Activated CD4-positive, CD25-positive, alpha-beta regulatory T cell treated with anti-CD3 and anti-CD28 coated beads, Interleukin-2, amount 50 U/mL, for 24 hours (primary cell): ENCODE measurements around the gene AFMID.
"Not testable (repeated sequence)": the region's sequence is repeated elsewhere in the genome, so short reads cannot be mapped to it uniquely, and the experiment has no call there.

Experiments used
- ATAC-seq, 2 donors: fragments of 150-1000 bp; cut with Tn5 transposase; one replicate each; pipeline ENCODE4 v1.10.0; 2021; ENCODE audit warnings: mild to moderate bottlenecking in 1 of 2, moderate library complexity in 1 of 2

AFMID gene

DNA sequence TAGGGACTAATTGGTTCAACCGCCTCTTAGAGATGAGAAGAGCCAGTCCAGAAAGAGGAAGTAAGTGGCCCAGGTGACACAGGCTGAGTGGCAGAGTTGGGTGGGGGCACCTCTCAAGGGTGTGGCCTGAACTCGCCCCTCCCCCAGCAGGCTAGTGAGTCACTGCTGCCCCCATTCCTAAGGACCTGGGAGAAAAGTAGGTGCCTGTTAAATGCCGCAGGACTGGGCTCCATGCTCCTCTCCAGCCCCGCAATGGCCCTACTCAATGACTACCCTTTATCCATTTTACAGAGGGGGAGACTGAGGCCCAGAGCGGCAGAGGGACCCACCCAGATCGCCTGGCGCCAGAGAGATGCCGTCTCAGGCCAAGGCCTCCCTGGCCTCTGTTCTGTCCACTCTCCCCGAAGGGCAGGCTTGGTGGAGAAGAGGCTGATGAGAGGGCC, 52.3 kb downstream of the AFMID start:
- ATAC-seq = no peak

DNA sequence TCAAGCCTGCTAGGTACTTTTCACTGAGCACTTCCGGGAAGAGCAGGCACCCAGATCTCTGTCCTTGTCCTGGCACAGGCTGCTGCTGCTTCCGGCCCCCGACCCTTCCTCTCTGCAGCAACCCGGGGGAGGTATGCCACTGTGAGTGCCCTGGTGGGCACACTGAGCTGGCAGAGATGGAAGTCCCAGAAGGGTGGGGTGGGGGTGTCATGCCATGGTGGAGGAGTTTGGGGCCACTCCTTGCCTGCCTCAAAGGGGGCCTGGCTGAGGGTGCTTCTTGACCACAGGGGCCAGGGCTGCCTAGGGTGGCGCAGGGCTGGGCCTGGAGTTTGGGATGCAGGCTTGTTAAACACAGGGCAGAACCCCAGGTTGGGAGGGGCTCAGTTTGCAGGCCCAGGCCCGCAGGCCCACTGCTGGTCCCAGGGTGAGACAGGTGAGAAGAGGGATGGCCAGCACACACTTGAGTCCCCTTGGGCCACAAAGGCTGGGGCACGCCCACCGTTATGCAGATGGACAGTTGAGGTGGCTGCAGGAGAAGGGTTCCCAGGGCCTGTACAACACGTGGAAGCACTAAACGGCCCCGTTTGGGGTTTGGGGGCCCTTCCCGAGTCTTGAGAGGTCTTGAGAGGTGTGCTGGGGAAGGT, 53.0 kb downstream of the AFMID start:
- no peak for ATAC-seq

DNA sequence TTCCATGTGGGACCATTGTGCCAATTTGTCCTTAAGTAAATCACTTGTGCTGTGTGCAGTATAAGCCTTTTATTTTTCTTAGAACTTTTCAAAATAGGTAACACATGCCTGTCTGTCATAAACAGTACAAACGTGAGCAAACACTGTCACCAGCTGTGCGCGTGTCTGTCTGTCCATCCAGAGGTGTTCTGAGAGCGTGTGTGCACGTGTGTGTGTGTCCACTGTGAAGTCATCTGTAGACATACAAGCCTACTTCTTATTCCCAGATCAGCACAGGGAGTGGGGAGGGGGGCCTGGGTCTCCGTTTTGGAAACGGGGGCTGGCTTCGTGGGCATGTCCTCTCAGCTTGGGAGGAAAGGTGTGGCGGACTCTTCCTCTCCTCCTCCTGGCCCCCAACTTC, 53.7 kb downstream of the AFMID start:
- ATAC-seq = no peak

DNA sequence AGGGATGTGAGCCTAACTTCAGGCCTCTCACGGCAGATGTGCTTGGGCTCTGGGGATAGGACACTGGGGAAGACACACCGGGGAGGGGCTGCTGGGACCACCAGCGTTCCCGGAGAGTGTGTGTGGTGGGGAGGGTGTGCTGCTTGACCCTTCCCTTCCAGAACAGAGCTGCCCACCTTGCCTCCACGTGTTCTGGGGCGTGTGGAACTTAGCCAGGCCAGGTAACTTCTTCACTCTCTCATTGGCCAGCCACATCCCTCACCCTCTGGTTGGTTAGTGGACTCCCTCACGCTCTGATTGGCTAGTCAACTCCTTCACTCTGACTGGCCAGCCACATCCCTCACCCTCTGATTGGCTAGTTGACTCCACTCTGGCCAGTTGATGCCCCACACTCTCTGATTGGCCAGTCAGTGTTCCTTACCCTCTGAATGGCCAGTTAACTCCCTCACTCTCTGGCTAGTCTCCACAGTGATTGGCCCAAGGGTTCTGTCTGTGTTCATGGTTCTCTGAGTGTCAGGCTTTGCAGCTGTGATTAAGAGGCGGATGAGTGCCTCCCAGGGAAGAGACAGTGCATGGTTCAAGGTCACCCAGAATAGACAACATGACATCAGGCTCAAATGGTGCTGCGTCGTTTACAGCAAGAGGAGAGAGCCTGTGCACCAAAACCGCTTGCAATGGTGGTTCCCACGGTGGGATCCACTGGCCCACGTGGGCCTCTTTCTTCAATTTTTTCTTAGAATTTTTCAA, 54.3 kb downstream of the AFMID start:
- ATAC-seq = no peak

DNA sequence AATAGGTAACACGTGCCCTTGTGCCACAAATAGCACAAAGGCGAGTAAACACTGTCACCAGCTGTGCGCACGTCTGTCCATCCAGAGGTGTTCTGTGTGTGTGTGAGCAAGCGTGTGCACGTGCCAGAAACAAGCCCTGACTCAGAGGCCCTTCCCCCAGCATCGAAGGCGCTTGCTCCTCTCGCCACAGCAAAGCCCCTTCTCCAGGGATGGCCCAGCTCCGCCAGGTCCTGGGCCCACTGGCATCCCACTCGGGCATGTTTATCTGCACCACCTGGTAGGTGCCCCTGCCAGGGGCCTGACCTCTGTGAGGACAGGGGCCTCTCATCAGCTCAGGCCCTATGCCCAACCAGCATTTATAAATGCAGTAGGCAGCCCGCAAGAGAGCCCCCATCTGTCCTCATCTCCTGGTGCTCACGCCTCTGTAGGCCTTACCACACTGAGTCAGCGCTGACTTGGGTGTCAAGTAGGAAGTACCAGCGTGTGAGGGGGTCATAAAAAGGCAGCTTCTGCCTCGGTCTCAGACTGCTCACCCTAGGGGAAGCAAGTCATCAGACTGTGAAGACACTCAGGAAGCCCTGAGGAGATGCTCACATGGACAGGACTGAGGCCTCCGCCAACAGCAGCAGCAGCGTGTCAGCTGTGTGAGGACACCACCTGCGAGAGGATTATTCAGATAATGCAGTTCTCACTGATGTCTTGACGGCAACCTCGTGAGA, 55.0 kb downstream of the AFMID start:
- ATAC-seq = peak; percentile 35 to 43

DNA sequence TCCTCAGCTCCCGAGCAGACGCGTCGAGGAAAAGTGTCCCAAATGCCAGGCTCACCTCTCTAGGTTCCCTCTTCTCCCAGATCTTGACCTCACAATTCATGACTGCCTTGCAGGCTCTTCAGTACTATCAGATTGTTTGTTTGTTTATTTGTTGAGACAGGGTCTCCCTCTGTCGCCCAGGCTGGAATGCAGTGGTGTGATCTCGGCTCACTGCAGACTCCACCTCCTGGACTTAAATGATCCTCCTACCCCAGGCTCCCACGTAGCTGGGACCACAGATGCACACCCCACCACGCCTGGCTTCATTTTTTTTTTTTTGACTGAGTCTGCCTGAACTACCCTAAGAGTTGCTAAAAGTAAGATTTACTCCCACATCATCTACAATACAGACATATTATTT, 60.1 kb downstream of the AFMID start:
- ATAC-seq = no peak

DNA sequence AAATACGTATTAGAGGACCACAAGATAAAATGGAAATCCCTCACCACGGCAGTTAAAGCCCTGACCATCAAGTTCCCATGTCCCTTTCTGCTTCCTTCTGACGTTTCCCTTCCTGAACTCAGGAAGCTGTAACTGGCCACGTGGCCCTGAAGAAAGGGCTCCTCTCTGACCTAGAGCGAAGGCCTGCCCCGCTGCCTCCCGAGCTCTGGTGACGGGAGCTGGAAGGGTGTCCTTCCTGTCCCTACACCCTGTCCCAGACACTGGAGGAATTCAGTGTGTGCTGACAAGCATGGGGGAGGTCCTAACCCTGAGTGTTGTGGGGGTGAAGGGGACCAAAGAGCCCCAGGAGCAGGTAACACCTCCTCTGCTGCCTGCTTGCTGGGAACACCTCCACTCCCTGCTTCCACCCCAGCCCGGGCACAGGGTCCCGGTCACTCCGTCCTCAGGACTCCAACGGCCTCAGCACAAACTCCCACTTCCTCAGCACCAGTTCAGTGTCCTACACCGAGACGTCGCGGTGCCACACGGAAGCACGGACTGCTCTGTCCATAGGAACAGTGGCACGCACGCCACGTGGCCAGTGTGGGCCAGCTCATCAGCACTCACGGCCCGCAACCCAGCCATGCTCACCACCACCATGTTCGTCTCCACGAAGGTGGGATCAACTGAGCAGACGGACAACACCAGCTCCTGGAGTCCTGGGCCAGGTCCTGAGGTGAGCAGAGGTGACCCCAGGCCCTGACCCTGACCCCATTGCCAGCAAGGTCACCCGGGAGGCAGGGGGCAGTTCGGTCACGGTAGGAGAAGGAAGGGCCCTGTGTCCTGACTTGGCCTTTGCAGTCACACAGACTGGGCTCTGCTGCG, 61.1 kb downstream of the AFMID start:
- no peak for ATAC-seq

DNA sequence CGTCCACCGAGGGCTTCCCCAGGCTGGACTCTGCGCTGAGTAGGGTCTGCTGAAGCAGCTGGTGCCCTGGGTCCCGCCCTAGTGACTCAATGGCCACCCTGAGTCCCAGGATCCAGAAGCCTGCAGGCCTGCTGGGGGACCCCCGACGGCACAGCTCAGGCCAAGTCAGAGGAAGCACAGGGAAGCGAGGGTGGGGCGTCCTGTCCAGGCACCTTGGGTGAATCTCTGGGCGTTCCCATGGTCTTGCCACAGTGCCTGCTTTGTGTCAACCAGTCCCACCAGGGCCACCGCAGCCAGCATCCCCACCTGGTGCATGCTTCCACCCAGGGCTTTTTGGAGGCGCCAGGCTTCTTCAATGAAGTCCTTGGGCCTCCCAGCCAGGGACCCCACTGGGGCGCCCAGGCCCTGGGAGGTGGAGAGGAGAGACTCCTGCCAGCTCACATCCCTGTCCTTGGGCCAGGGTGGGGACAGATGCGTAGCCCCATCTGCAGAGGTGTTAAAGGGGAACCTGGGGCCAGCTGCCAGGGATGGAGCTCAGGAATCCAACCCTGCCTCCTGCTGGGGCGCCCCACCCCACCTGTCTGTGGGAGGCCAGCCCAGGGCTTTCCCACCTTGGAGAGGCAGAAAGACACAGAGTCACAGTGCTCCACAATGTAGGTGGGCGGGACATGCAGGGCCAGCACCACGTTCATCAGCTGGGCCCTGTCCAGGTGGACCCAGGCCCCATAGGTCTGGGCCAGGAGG, 62.1 kb downstream of the AFMID start:
- ATAC-seq = no peak

DNA sequence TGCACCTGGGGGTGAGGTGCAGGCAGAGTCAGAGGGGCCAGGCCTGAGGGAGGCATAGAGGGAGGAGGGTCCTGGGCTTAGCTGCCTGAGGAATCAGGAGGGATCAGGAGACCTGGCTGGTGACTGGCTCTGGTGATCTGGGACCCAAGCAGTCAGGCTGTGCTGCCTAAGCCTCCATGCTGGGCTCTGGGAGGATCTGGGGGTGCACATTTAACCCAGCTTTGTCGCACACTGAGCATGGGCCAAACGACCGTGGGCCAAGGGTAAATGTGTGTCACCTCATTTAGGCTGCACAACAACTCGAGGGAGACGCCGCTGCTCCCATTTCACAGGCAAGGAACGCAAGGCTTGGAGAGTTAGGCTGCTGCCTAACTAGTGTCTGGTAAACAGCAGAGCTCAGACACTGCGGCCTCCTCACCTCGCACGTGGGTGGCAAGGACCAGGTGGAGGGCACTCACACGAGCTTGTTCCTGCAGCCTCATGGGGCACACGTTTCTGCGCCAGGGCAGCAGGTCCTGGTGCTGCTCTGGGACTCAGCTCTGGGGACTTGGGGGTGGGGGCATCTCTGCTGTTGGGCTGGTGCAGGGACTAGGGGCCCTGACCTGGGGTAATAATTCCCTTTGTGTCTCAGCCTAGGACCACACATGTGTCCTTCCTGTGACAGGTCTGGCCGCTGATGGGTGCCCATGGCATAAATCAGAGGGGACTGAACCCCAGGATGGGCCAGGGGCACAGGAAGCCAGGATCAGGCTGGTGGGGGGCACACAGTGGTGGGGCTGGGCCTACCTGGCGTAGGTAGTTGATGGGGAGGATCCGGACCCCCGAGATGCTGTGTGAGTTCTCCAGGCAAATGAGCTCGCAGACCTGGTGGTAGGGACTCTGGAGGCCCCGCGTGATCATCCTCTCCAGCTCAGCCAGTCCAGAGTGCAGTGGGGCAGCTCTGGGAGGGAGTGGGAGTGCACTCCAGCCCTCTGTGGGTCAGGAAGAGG, 63.0 kb downstream of the AFMID start:
- ATAC-seq = no peak

DNA sequence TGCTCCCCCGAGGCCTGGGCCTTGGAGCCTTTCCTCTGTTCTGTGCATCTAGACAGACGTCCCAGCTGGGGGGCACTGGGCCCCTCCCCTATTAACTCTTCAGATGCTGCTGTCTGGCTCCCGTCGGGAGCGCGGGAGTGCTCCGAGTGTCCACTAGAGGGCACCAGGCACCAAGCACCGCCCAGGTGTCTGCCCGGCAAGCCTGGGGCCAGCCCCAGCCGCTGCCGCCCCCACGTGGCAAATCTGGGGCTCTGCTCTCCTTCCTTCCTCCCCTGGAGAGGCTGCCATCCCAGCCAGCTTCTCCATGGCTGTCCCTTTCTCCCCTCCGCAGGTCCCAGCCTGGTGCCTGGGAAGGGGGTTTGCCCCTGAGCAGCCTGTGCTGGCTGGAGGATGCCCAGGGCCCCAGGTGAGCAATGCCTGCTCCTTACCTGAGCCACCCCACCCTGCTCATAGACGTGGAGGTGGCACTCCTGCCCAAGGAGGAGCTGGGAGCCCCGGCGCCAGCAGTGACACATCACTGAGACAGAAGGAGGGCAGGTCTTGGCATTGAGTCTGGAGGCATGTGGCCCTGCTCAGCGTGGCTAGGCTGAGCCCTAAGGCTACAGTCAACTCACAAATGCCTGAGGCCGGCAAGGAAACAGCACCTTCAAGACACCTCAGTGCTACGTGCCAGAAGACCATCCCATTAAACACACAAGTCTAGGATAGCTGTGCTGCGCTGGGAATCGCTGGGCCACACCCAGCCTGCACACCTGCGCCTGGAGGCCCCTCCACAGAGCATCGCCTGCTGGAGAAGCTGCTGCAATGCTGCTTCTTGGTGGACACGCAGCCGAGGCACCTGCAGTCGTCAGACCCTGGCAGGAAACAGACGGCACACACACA, 64.0 kb downstream of the AFMID start:
- peak; percentile 71 to 74 for ATAC-seq

DNA sequence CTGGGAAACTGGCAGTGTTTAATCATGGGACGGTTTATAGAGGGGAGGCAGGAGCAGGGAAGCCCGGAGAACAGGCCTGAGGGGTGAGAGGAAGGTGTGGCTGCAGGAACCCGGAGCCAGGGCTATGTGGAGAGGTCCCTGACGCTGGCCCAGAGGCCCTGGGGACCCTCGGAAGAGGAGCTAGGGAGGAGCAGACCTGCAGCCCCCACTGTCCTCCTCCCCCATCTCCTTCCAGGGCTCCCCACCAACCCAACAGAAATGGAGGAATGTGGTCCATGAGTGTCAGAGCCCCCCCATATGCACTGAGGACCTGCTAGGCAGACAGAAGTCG, 64.6 kb downstream of the AFMID start:
- no peak for ATAC-seq

DNA sequence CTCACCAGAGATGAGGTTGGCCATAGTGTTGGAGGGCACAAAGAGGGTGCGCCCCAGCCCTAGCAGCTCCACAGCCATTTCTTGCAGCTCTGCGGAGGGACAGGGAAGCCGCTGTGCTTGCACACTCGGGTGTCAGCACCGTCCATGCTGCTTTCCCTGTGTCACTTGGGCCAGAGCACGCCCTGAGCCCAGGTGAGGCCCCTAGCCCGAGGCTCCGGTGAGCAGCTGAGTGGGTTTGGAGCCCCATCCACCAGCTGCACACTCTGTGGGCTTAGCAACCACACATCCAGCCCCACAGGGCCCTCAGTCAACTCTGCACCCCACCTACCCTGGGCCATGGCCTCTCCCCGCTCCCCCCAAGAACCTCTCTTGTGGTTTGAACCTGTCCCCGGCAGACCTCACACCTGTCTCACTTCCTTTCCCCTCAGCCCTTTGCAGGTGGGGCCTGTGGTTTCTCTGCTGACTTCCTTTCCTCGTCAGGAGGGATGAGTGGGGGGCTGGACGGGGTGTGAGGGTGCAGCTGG, 65.0 kb downstream of the AFMID start:
- peak; percentile 6 to 7 for ATAC-seq

DNA sequence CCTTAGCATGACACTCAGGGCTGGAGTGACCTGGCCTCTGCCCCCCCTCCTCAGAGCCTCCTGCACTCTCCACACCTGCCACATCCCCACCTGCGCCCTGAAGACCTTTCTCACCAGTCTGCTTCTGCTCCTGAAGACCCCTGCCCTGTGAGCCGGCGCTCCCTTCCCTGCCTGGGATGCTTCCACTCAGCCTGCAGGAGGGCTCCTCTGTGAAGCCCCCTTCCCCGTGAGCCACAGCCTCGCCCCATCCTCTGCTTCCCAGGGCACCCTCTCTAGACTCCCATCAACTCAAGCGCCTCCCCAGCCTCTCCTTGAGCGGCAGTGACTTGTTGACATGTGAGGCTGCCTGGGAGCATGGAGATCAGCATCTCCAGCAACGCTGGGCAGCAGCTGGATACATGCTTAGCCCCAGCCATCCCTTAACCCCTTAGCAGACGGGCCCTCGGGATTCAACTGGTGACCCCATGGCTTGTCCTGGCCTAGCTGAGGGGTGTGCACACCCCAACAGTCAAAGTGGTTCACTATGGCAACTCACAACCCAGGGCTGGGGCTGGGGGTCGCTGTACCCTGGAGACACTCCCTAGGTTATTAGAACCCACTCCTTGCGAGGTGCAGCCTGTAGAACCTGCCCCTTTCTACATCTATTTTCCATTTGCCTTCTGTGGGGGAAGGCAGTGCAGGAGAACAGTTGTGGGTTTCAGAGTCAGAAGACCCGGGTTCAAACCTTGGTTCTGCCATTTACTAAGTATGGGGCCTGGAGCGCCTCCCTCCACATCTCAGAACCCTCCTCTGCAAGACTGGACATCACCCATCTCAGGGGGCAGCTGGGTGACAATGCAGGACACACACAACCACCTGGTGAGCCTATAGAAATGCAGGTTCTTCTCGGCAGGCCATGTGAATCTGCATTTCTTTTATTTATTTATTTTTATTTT, 65.8 kb downstream of the AFMID start:
- no peak for ATAC-seq

DNA sequence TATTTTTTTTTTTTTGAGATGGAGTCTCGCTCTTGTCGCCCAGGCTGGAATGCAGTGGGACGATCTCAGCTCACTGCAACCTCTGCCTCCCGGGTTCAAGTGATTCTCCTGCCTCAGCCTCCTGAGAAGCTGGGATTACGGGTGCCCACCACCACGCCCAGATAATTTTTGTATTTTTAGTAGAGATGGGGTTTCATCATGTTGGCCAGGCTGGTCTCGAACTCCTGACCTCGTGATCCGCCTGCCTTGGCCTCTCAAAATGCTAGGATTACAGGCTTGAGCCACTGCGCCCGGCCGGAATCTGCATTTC, 66.4 kb downstream of the AFMID start:
- not testable (repeated sequence) for ATAC-seq

DNA sequence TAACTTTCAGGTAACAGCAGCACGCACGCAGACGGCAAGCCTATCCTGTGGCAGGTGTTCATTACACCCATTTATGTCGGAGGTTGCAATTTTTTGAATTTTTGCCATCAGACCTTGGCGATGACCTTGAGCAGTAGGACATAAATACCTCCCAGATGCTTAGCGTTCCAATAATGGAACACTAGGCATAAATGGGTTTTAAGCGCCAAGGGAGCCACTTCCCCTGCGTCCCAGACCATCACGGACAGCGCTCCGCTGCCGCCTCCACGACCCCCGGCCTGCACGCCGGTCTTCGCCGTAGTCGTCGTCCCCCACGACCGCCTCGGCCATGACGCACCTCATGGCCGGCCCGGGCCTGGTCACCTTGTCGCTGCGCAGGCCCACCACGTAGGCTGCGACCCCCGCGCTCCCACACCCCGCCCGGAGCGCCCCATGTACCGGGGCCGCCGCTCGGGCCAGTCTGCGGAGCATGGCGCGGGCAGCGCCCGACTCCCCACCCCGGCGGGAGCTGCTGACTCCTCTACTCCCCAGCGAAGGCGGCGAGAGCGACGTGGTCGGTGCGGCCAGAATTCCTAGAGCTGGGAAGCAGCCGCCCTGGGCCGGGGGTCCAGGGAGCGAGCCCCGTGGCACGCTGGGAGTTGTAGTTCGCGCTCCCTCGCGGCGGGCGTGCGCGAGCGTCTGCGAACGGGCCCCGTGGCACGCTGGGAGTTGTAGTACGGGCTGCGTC, 66.9 kb downstream of the AFMID start:
- peak; percentile 72 to 77 for ATAC-seq

DNA sequence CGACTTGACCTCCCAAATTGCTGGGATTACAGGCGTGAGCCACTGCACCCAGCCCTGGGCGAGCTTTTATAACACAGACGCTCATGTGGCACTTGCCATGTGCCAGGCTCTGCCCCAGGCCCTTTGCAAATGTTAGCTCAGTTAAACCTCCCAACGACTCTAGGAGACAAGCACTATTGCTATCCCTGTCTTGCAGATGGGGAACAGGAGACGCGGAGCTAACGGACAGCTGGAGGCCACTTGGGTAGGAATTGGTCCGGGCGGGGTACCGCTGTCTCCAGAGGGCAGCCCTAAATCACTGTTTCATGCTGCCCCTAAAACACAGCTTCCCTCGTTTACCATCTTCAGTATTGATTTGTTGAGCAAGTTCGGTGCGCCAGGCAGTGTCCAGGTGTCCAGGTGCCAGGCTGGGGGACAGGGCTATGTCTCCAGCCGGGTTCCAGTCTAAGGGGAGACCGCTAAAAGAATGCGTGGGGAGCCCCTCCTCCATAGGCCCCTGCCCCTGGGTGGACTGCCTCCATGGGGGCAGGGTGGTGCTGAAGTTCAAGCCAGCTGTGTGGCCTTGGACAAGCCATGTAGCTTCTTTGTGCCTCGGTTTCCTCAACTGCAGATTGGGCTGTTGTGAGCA, 68.0 kb downstream of the AFMID start:
- ATAC-seq = no peak

DNA sequence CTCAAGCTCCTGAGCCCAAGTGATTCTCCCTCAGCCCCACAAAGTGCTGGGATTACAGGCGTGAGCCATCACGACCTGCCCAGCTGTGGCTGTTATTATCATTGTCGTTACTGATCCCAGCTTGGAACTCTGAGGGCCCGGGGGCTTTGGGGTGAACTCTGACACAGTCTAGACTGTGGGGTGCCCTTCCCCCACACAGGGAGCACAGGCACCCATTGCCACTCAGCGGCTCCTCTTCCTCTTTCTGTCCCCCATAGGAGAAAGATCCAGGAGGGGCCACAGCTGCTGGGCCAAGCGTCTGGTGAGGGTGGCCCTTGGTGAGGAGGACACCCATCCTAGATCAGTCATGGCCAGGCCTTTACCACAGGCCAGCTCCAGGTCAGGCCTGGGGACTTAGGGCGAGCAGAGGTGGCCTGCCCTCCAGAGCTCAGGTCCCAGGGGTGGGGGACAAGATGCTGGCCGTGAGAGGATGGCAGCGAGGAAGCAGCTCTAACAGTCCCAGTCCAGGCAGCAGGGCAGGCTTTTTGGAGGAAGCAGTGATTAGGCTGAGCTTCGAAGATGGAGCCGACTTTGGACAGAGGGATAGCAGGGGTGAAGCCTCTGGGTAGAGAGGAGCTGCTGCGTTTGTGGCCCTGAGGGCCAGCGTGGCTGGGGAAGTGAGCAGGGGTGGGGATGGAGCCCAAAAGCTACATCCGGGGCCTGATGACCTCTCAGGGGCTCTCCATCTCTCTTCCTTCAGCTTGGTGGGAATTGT, 69.0 kb downstream of the AFMID start:
- ATAC-seq = no peak
